Measurements from ENCODE around the gene LYST. TPM values are rescaled to one million over a fixed set of nuclear protein-coding genes. Genes with fewer than 3 reads are reported as not detected.
A peak's percentile ranks its signal among the peaks of the same experiment; 100 is the strongest.
"Not testable (repeated sequence)": the region's sequence is repeated elsewhere in the genome, so short reads cannot be mapped to it uniquely, and the experiment has no call there.

Gene LYST
- total RNA-seq, 1 experiment from 2014 or later, result 1.7 TPM

DNA sequence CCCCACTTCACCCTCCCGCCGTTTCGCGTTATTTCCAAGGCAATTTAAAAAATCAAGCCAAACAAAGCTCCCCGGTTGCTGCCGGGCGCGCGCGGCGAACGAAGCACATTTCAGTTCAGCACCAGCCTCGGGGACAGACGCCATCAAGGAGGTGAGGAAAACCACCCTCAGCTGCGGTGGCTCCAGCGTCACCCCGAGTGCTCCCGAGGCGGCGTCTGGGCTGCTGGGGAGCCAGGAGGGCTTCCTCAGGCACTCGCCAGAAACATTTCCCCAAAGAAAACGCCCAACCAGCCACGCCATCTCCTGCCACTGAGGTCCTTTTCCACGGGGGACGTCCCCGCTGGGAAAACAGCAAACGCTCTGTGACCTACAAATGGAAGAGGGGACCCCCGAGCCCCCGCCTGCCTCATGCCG, 217.7 kb downstream of the LYST start:
- no peak for TF ChIP-seq EZH2 (IDR thresholded peaks at IDR 0.05; ENCODE audit: borderline replicate concordance, low read depth, low read length, poor library complexity, severe bottlenecking)
- TF ChIP-seq, protein P1, sequence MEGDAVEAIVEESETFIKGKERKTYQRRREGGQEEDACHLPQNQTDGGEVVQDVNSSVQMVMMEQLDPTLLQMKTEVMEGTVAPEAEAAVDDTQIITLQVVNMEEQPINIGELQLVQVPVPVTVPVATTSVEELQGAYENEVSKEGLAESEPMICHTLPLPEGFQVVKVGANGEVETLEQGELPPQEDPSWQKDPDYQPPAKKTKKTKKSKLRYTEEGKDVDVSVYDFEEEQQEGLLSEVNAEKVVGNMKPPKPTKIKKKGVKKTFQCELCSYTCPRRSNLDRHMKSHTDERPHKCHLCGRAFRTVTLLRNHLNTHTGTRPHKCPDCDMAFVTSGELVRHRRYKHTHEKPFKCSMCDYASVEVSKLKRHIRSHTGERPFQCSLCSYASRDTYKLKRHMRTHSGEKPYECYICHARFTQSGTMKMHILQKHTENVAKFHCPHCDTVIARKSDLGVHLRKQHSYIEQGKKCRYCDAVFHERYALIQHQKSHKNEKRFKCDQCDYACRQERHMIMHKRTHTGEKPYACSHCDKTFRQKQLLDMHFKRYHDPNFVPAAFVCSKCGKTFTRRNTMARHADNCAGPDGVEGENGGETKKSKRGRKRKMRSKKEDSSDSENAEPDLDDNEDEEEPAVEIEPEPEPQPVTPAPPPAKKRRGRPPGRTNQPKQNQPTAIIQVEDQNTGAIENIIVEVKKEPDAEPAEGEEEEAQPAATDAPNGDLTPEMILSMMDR (conservative IDR thresholded peaks at IDR 0.05; ENCODE audit: low read depth, low read length), result no peak
- peak overlapping the region; percentile 50 for H3K27ac ChIP-seq (ENCODE audit: low read depth, low read length, poor library complexity, severe bottlenecking)
- H3K27me3 ChIP-seq (replicated peaks; ENCODE audit: insufficient read depth, low read depth, low read length, poor library complexity), result no peaks in the 10 kb centered on the region
- H3K9me3 ChIP-seq (ENCODE audit: low read depth, low read length, poor library complexity, severe bottlenecking), result no peaks in the 10 kb centered on the region
- no peaks in the 10 kb centered on the region for H3K36me3 ChIP-seq (ENCODE audit: insufficient read depth, low read length, poor library complexity, severe bottlenecking)
- intact Hi-C loops (cut with micrococcal nuclease; ENCODE audit: unreplicated experiment), result no loop called here
- no peaks in the 10 kb centered on the region for H3K4me1 ChIP-seq (ENCODE audit: insufficient read depth, low read length, poor library complexity, severe bottlenecking)
- no TSS peak for BruUV-seq (replicated peaks)
- DNase-seq (ENCODE audit: low spot score), result peak; percentile 57
- H3K4me3 ChIP-seq (ENCODE audit: low read depth, low read length, poor library complexity, severe bottlenecking), result peak overlapping the region; percentile 52
- POLR2A ChIA-PET (ENCODE audit: low non-redundant PET), result no interaction called here
- CTCF ChIA-PET, result no interaction called here

DNA sequence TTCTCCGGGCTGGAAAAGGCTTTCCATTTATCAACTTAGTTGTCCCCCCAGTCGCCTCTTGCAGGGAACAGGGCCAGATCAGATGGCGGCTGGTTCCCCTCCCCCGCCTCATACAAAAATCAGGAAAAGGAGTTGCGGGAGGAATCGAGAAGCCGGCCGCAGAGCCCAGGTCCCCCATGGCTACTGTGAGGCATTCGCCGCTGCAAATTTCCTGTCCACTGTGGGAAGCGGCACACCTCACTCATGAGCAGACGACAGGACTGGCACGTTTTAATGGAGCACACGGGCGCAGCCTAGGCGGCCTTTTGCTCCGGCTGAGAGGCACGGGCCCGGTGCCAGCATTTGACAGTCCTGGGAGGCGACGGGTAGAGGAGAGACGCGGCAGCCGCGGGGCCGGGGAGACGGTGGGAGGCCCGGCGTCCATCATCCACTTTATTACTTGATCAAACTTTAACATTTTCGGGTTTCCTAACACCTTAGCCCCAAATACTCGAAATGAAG, 218.2 kb downstream of the LYST start:
- intact Hi-C loops (cut with micrococcal nuclease; ENCODE audit: unreplicated experiment), result no loop called here
- Histone ChIP-seq H3K36me3 (ENCODE audit: insufficient read depth, low read length, poor library complexity, severe bottlenecking) (no peaks in the 10 kb centered on the region), H3K27me3 (replicated peaks; ENCODE audit: insufficient read depth, low read depth, low read length, poor library complexity) (no peaks in the 10 kb centered on the region), H3K9me3 (ENCODE audit: low read depth, low read length, poor library complexity, severe bottlenecking) (no peaks in the 10 kb centered on the region), H3K27ac (ENCODE audit: low read depth, low read length, poor library complexity, severe bottlenecking) (no peak overlapping the region), H3K4me3 (ENCODE audit: low read depth, low read length, poor library complexity, severe bottlenecking) (peak overlapping the region; percentile 52), H3K4me1 (ENCODE audit: insufficient read depth, low read length, poor library complexity, severe bottlenecking) (no peaks in the 10 kb centered on the region)
- POLR2A ChIA-PET (ENCODE audit: low non-redundant PET), result no interaction called here
- peak; percentile 44 for DNase-seq (ENCODE audit: low spot score)
- CTCF ChIA-PET, result no interaction called here
- TF ChIP-seq EZH2 (IDR thresholded peaks at IDR 0.05; ENCODE audit: borderline replicate concordance, low read depth, low read length, poor library complexity, severe bottlenecking), result no peak
- TF ChIP-seq, protein P1 (conservative IDR thresholded peaks at IDR 0.05; ENCODE audit: low read depth, low read length), result no peak
- TSS peak; percentile 45 for BruUV-seq (replicated peaks)

DNA sequence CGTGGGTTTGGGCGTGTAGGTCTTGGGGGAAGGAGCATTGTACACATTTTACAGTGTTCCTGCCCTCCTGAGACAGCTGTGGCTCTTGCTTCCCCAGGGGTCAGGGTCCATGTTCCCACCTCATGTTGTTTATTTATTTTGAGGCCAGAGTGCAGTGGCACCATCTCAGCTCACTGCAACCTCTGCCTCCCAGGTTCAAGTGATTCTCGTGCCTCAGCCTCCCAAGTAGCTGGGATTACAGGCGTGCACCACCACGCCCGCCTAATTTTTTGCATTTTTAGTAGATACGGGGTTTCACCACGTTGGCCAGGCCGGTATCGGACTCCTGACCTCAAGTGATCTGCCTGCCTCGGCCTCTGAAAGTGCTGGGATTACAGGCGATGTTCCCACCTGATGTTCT, 219.2 kb downstream of the LYST start:
- POLR2A ChIA-PET (ENCODE audit: low non-redundant PET); H3K9me3 ChIP-seq (ENCODE audit: low read depth, low read length, poor library complexity, severe bottlenecking); BruUV-seq (replicated peaks): not testable (repeated sequence)

DNA sequence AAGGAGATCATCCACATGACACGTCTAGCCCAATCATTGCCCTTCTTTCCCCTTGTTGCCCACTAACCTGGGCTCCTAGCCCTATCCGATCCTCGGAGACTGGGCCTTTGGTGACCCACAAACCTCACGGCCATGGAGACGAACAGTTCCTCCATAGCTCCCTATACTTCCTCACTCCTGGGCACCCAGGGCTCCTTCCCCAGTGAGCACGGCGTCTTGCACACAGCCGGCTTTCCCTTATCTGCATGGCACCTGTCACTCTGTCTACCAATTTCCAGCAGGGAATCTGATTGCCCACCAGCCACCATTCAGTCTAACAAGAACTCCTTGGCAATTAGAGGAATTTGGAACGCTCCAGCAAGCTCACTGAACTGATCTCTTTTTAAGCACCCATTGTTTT, 220.2 kb downstream of the LYST start:
- CTCF ChIA-PET, result no interaction called here
- Histone ChIP-seq H3K36me3 (ENCODE audit: insufficient read depth, low read length, poor library complexity, severe bottlenecking) (no peaks in the 10 kb centered on the region), H3K9me3 (ENCODE audit: low read depth, low read length, poor library complexity, severe bottlenecking) (no peaks in the 10 kb centered on the region), H3K27ac (ENCODE audit: low read depth, low read length, poor library complexity, severe bottlenecking) (no peak overlapping the region), H3K4me1 (ENCODE audit: insufficient read depth, low read length, poor library complexity, severe bottlenecking) (no peaks in the 10 kb centered on the region), H3K4me3 (ENCODE audit: low read depth, low read length, poor library complexity, severe bottlenecking) (no peak overlapping the region), H3K27me3 (replicated peaks; ENCODE audit: insufficient read depth, low read depth, low read length, poor library complexity) (no peaks in the 10 kb centered on the region)
- DNase-seq (ENCODE audit: low spot score), result no peak
- POLR2A ChIA-PET (ENCODE audit: low non-redundant PET), result no interaction called here
- TF ChIP-seq, protein P1 (conservative IDR thresholded peaks at IDR 0.05; ENCODE audit: low read depth, low read length), result no peak
- TF ChIP-seq EZH2 (IDR thresholded peaks at IDR 0.05; ENCODE audit: borderline replicate concordance, low read depth, low read length, poor library complexity, severe bottlenecking), result no peak
- no TSS peak for BruUV-seq (replicated peaks)
- intact Hi-C loops (cut with micrococcal nuclease; ENCODE audit: unreplicated experiment), result no loop called here

More for the DNA sequence above, 219.2 kb downstream of the LYST start:
- intact Hi-C loops (cut with micrococcal nuclease; ENCODE audit: unreplicated experiment); DNase-seq (ENCODE audit: low spot score); H3K36me3 ChIP-seq (ENCODE audit: insufficient read depth, low read length, poor library complexity, severe bottlenecking); CTCF ChIA-PET; H3K4me3 ChIP-seq (ENCODE audit: low read depth, low read length, poor library complexity, severe bottlenecking); H3K27me3 ChIP-seq (replicated peaks; ENCODE audit: insufficient read depth, low read depth, low read length, poor library complexity); H3K27ac ChIP-seq (ENCODE audit: low read depth, low read length, poor library complexity, severe bottlenecking); H3K4me1 ChIP-seq (ENCODE audit: insufficient read depth, low read length, poor library complexity, severe bottlenecking): not testable (repeated sequence)
